Measurements from ENCODE around the gene INTS4. TPM values are rescaled to one million over a fixed set of nuclear protein-coding genes. Genes with fewer than 3 reads are reported as not detected.

The INTS4 gene
- total and polyA plus RNA-seq, 2 of the 4 experiments (the other 2 are of a cell fraction), result 24.0 to 52.5 TPM

DNA sequence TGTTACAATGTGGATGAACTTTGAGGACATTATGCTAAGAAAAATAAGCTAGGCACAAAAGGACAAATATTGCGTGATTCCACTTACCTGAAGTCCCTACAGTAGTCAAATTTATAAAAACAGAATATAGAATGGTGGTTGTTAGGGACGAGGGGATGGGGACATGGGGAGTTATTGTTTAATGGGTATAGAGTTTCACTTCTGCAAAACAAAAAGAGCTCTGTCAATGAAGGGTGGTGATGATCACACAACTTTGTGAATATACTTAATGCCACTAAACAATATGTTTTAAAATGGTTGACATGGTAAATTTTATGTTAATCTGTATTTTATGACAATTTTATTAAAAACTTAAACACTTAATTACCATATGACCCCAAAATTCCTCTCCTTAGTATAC lies 26.1 kb downstream of the INTS4 start:
- ChIA-PET CTCF (no interaction called here), POLR2A (ENCODE audit: unreplicated experiment) (no interaction called here)
- Histone ChIP-seq H3K23ac (ENCODE audit: low read depth, low read length) (no peak overlapping the region), H3K27ac (ENCODE audit: insufficient read depth, low read length) (no peak overlapping the region), H2BK120ac (ENCODE audit: low read depth, low read length) (no peak overlapping the region), H3K56ac (ENCODE audit: extremely low read depth, insufficient read depth, low read length) (no peak overlapping the region), H2BK15ac (ENCODE audit: low read depth, low read length) (no peak overlapping the region), H3K79me1 (ENCODE audit: low read depth in 1 of 2, low read length in 2 of 2) (no peaks in the 10 kb centered on the region; a peak in 1 of 4 replicates), H3K4me3 (ENCODE audit: insufficient read depth, low read depth, low read length) (no peak overlapping the region), H3K27me3 (ENCODE audit: control insufficient read depth, insufficient read depth, low read length) (no peaks in the 10 kb centered on the region), H4K91ac (ENCODE audit: insufficient read depth, low read depth, low read length) (no peak overlapping the region), H3K18ac (ENCODE audit: low read depth, low read length) (no peak overlapping the region), H2AK5ac (ENCODE audit: low read depth, low read length) (no peak overlapping the region), H2BK5ac (ENCODE audit: low read depth, low read length, poor library complexity, severe bottlenecking) (no peak overlapping the region), H3K9me3 (ENCODE audit: control insufficient read depth, insufficient read depth, low read length) (no peaks in the 10 kb centered on the region), H3K4me1 (ENCODE audit: control insufficient read depth, insufficient read depth, low read length) (no peaks in the 10 kb centered on the region), H3K4me2 (ENCODE audit: low read depth, low read length) (no peak overlapping the region), H2AFZ (replicated peaks; ENCODE audit: low read length, poor library complexity) (no peak overlapping the region), H3K9ac (ENCODE audit: low read depth, low read length) (no peak overlapping the region), H4K8ac (ENCODE audit: low read depth in 2 of 2, low read length in 2 of 2) (no peak overlapping the region), H2BK20ac (ENCODE audit: low read depth, low read length) (no peak overlapping the region), H3K9me1 (ENCODE audit: insufficient read depth, low read length) (no peaks in the 10 kb centered on the region), H4K20me1 (ENCODE audit: insufficient read depth, low read length) (no peaks in the 10 kb centered on the region), H3K14ac (replicated peaks; ENCODE audit: low read depth, low read length) (no peak overlapping the region), H3K4ac (ENCODE audit: low read depth, low read length) (no peak overlapping the region), H4K5ac (ENCODE audit: low read depth, low read length) (no peak overlapping the region), H3K36me3 (ENCODE audit: control insufficient read depth, insufficient read depth, low read length) (peaks cover 5% of the 10 kb centered on the region), H2AK9ac (replicated peaks; ENCODE audit: low read depth, low read length, poor library complexity) (no peak overlapping the region)
- dilution Hi-C loops (cut with HindIII; ENCODE audit: low sequenced_read_pairs, unreplicated experiment), result no loop called here
- no peak for ATAC-seq (ENCODE audit: low read depth)
- intact Hi-C loops (cut with micrococcal nuclease), result no loop called here
- no peak for TF ChIP-seq MAZ (IDR thresholded peaks at IDR 0.05; ENCODE audit: borderline replicate concordance, low read depth, low read length)
- TF ChIP-seq, protein P1, sequence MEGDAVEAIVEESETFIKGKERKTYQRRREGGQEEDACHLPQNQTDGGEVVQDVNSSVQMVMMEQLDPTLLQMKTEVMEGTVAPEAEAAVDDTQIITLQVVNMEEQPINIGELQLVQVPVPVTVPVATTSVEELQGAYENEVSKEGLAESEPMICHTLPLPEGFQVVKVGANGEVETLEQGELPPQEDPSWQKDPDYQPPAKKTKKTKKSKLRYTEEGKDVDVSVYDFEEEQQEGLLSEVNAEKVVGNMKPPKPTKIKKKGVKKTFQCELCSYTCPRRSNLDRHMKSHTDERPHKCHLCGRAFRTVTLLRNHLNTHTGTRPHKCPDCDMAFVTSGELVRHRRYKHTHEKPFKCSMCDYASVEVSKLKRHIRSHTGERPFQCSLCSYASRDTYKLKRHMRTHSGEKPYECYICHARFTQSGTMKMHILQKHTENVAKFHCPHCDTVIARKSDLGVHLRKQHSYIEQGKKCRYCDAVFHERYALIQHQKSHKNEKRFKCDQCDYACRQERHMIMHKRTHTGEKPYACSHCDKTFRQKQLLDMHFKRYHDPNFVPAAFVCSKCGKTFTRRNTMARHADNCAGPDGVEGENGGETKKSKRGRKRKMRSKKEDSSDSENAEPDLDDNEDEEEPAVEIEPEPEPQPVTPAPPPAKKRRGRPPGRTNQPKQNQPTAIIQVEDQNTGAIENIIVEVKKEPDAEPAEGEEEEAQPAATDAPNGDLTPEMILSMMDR (conservative IDR thresholded peaks at IDR 0.05; ENCODE audit: low read depth, low read length), result no peak
- TF ChIP-seq MAFK (IDR thresholded peaks at IDR 0.05; ENCODE audit: low read depth, low read length), result no peak
- TF ChIP-seq FOS (IDR thresholded peaks at IDR 0.05; ENCODE audit: low read depth, low read length), result no peak
- no peak for TF ChIP-seq RFX5 (IDR thresholded peaks at IDR 0.05; ENCODE audit: low read depth, low read length)
- no CpG with 5 or more reads among the region's 2 CpGs for WGBS, 2 experiments (ENCODE audit: extremely low coverage in 2 of 2, insufficient read length in 1 of 2)
- DNase-seq, result no peak
- in situ Hi-C loops (cut with MboI; ENCODE audit: low sequenced_read_pairs), result no loop called here
- BruUV-seq (replicated peaks), result no TSS peak

Data from IMR-90 (cell line).